ENCODE data around the gene CHST6.
"Not testable (repeated sequence)": the region's sequence is repeated elsewhere in the genome, so short reads cannot be mapped to it uniquely, and the experiment has no call there.

DNA sequence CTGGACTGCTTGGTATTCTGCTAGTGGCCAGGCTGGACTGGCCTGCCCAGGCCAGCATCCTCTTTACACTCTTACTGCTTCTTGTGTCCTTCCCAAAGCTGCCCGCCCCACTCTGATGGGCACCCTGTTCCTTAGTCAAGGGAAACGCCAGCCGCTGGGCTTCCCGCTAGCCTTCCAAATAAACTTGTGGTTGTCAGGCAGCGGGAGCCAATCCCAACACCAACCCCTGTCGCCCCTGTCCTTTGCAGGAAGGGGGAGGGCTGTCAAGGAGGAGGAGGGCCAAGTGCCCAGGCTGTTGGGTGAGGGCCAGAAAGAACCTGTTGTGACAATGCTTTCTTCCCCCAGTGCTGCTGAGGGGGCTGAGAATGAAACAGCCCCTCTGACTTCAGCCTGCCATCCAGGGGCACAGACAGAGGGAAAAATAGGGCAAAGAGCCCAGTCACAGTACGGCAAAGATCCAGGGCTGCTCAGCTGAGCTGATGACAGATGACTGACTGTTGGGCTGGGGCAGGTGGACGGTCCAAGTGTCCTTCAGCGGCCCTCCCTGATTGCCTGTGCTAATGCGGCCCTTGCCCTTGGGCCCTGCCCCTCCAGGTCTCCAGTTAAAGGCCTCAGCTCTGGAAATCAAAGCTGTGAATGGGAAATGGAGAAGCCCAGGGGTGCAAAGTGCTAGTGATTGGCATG is 43.8 kb upstream of the CHST6 start:
- TF ChIP-seq CTCF, EP300, POLR2AphosphoS5, POLR2A (IDR thresholded peaks at IDR 0.05): not testable (repeated sequence)

Data from gastroesophageal sphincter (tissue), 3 donors.